ENCODE measurements around the gene TTC7B.
"Not testable (repeated sequence)": the region's sequence is repeated elsewhere in the genome, so short reads cannot be mapped to it uniquely, and the experiment has no call there.

TTC7B gene

DNA sequence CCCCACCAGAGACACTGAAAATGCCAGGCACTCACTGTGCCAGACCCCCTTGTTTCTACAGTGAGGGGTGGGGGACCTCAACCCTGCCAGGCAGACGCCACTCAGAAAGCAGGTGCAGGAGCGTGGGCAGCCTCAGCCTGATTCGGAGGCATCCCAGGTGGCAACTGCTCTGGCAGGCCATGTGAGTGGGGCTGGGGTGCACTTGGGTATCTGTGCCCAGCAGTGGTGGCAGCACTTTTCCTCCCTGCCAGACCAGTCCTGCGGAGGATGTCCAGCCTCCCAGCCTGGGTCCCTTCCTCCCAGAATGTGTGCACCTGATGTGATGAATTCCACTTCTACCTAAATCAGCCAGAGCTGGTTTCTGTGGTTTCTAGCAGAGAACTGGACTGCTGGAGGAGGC is 13.4 kb upstream of the TTC7B start:
- H3K4me3 ChIP-seq (ENCODE audit: low read depth, low read length) = no peak overlapping the region
- in situ Hi-C loops (cut with HindIII; ENCODE audit: low sequenced_read_pairs) = no loop called here
- TF ChIP-seq CTCF (IDR thresholded peaks at IDR 0.05; ENCODE audit: low read depth, low read length, missing control alignments) = no peak
- no peak for DNase-seq (ENCODE audit: low read depth)

GRCh38 chr14:90828642-90829487 is 12.6 kb upstream of the TTC7B start:
- in situ Hi-C loops (cut with HindIII; ENCODE audit: low sequenced_read_pairs) = no loop called here
- no peak for DNase-seq (ENCODE audit: low read depth)
- peak overlapping the region; percentile 25 for H3K4me3 ChIP-seq (ENCODE audit: low read depth, low read length)
- no peak for TF ChIP-seq CTCF (IDR thresholded peaks at IDR 0.05; ENCODE audit: low read depth, low read length, missing control alignments)

DNA sequence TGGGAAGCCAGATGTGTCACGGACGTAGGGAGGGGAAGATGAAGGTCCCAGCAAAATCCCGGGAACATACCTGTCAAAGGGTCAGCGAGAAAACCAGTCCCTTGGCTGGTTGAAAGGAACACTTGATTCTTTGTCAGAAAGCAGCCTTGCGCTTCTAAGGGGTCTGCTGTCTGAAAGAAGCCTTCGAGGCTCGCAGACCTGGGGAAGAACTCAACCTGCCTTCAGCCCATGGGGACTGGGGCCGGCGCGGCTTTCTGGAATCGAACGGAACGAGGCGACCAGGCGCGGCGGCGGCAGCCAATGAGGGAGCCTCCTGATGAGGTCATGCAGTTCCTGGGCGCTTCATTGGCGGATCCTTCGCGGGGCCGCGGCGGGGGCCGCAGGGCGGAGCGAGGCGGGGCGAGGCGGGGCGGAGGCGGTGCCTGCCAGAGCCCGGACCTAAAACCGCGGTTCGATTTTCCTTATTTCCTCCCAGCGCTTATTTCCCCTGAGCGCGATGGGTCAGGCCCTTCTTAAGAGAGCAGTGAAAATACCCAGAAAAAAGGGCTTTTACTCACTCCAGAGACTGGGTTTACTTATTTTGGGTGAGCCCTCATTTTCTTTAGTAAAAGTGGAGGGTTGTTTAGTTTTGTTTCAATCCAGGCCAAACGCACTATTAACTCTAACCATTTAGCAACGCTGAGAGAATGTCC is 11.8 kb upstream of the TTC7B start:
- in situ Hi-C loops (cut with HindIII; ENCODE audit: low sequenced_read_pairs) = no loop called here
- DNase-seq (ENCODE audit: low read depth) = peak; percentile 55
- peak overlapping the region; percentile 25 for H3K4me3 ChIP-seq (ENCODE audit: low read depth, low read length)
- TF ChIP-seq CTCF (IDR thresholded peaks at IDR 0.05; ENCODE audit: low read depth, low read length, missing control alignments) = no peak

GRCh38 chr14:90823542-90823941 is 7.3 kb upstream of the TTC7B start:
- in situ Hi-C loops (cut with HindIII; ENCODE audit: low sequenced_read_pairs); H3K4me3 ChIP-seq (ENCODE audit: low read depth, low read length); DNase-seq (ENCODE audit: low read depth): not testable (repeated sequence)

GRCh38 chr14:90820958-90821357 is 4.7 kb upstream of the TTC7B start:
- in situ Hi-C loops (cut with HindIII; ENCODE audit: low sequenced_read_pairs) = no loop called here
- H3K4me3 ChIP-seq (ENCODE audit: low read depth, low read length) = no peak overlapping the region

DNA sequence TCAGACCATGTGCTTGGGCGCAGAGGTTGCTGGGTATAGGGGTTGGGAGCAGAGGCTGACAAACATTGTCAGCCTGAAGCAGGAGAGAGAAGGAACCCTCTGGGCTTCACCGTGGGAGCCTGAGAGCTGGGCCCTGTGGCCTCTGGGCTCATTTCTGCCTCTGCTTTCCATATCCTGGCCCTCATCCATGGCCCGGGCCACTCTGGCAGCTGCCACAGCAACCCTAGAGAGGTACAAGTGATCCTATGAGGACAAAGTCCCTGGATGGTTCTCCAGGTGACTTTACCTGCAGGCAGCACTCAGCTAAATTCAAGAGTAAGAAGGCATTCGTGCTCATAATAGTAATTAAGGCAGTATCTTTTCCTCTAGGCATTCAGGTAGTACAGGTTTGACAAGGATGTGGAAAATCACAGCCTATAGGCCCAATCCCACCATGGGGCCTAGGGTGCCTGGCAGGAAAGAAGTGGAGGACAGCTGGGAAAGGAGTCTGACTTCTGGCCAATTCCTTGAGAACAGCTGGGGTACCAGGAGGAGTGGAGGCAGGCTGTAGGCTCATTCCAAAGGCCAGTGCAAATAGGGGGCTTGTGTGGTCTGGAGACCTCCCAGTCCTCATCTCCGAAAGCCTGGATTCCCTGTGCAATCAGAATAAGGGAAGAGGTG is 3.6 kb upstream of the TTC7B start:
- no peak for DNase-seq (ENCODE audit: low read depth)
- H3K4me3 ChIP-seq (ENCODE audit: low read depth, low read length) = no peak overlapping the region
- no peak for TF ChIP-seq CTCF (IDR thresholded peaks at IDR 0.05; ENCODE audit: low read depth, low read length, missing control alignments)
- in situ Hi-C loops (cut with HindIII; ENCODE audit: low sequenced_read_pairs) = no loop called here

More at GRCh38 chr14:90820958-90821357, 4.7 kb upstream of the TTC7B start:
- TF ChIP-seq CTCF (IDR thresholded peaks at IDR 0.05; ENCODE audit: low read depth, low read length, missing control alignments) = no peak
- peak; percentile 37 for DNase-seq (ENCODE audit: low read depth)
